ENCODE data around the gene DYNLT2.

GRCh38 chr6:169779092-169779815 is 27.9 kb upstream of the DYNLT2 start:
- TF ChIP-seq CTCF (IDR thresholded peaks at IDR 0.05; ENCODE audit: low read depth, low read length) (no peak), EZH2phosphoT487 (IDR thresholded peaks at IDR 0.05; ENCODE audit: low read depth) (no peak)

Measured in OCI-LY3 (cell line).